Measurements from ENCODE around the gene TBC1D2B.

The TBC1D2B gene

DNA sequence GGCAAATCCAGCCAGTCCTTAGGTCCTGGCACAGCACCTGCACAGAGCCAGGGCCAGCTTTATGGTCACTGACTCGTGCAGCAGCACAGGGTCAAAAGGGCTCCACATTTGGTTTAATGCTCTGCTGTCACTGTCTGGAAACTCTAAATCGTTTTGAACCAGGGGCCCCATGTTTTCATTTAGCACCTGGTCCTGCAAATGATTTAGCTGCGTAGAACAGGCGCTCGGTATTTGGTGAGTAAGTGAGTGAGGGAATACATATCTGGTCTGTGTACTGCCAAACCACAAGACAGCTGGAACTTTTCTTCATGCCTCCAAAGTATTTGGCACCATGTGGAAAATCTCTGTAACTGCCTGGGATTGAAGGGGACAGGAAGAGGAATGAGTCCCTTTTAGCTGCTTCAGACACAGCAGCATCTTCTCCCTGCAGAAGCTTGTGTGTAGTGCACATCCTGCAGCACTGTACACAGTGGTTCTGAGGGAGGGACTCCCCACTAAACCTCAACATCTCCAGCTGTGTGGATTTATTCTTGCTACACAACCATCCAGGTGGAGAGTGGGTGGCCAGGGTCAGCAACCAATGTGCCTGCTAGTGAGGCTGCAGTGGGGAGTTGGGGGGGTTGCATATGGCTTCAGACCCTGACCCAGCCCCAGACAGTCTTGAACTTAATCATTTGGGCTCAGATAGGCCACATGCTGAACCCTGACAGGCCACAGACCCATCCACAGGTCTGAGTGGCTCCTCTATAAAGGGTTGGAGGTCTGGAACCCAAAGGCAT, 15.9 kb upstream of the TBC1D2B start:
- peak; percentile 96 for DNase-seq

DNA sequence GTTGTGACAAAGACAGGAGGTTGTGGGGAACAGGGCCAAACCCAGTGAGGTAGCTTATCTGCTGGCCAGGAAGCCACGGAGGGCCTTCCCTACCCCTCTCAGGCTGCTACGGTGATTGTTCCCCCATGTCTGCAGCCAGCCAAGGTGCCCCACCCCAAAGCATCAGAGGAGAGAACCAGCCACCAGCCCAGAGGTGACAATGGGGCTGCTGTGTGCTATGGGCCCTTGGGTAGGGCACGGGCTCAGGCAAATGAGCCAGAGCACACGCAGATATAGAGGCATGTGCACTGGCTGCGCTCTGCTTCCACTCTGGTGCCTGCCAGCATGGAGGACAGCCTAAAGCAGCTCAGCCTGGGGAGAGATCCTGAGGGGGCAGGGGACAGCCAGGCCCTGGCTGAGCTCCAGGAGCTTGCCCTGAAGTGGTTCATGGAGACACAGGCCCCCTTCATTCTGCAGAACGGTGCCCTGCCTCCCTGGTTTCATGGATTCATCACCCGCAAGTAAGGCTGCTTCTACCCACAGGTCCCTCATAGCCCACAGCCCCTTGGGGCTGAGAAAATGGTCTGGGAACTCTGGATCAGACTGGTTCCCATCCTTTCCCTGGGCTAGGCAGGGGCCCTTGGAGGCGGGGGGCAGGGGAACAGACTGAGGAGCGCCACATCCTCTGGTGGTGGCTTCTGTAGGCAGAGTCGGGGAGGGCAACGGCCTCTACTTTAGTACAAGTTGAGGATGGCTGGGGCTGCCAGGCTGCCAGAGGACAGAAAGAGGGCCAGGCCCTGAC, 14.9 kb upstream of the TBC1D2B start, which contains the start of gene SH2D7:
Gene SH2D7 (plus strand): TSS at position 301 of the 781 bp plus-strand sequence. CDS start 24 bp downstream, at position 325.
- no peak for DNase-seq

DNA sequence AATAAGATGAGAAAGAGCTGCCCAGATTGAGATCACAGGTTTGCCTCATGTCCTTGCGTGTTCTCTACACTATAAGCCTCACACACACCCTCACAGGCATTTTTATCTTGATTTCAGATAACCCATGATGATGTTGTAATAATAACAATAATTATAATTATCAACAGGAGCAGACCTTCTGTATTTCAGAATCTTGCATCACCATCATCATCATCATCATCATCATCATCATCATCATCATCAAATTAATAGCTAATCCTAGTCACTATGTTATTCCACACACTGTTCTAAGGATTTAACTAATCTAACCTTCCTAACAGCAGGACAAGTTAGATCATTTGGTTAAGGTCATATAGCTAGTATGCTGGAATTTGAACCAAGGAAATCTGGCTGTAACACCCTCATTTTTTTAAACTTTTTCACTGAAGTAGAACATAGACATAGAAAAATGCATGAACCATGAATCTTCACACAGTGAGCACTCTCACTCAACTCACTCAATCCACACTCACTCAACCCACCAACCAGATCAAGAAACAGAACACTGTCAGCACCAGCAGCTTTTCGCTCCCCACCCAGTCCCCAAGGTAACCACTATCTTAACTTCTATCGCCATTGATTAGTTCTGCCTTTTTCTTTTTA, 13.0 kb upstream of the TBC1D2B start:
- peak; percentile 54 for DNase-seq

DNA sequence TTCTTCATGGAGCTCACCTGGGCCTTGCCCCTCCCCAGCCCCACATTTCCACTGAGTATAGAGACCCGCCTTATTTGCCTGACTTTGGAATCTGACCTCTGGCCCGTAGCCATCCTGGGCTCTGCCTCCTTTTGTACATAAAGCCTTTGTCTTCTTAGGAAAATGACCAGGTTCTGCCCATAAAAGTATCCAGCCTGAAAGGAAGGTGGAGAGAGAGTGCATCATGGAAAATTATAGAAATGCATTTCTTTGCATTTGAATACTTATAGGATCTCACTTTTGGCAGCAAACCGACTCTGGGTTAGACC, 11.2 kb upstream of the TBC1D2B start:
- DNase-seq = no peak

DNA sequence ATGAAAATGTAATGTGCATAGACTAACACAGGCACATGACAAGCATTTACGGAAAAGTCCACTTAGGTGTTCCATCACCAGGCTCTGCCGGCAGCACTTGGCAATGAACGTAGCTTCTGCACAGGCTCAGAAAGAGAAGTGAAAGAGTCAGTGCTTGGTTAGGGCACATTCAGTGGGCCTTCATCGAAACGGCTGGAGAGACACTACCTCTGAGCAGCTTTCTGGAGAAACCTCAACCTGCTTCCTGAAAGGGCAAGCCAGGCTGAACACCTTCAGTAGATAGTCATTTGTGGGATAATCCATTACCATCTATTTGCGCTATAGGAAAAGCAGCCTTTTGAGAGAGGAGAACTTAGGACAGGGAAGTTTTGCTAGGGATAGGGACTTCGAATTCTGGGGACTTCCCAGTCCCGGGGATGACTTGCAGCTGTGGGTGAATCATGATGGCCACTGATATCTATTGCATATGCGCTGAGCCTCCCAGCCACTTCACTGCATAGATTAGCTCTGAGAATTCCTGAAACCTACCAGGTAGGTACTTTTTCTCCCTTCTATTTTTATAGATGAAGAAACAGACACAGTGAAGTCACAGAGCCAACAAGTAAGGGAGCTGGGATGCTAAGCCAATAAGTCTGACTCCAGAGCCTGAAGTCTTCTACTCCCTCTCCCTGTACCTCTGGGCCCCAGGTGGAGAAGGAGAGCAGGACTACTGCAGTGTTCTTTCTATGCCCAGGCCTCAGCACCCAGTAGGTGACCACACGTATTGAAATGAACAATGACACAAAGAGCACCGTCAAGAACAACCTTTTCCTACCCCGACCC, 10.7 kb upstream of the TBC1D2B start:
- DNase-seq = no peak

DNA sequence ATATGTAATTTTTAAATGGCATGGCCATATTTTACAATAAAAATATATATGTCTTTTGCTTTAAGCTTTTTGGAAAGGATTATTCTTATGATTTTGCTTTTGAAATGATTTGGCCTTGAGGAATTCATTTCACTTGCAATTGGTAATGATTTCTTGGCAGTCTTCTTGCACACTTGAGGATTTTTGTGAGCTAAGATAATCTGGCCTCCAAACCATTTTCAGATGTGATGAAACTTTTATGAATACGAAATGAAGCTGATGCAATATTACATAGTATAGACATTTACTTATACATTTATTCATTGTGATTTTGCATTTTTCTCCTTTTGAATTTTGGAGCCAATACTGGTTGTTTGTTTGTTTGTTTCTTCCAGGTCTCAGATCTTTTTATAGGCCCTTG, 8.4 kb upstream of the TBC1D2B start:
- peak; percentile 96 for DNase-seq

DNA sequence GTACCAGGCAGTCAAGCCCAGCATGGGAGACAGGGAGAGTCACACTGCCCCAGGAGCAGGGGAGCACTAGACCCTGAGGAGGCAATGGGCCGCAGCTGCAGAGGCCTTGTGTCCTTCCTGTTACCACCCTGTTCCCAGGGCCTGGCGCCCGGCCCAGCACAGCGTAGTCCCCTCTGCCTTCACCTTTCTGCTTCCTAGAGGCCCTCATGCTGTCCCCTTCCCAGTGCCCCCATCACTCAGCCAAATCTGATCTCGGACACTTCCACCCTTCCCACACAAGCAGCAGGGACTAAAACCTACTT, 6.9 kb upstream of the TBC1D2B start:
- no peak for DNase-seq

DNA sequence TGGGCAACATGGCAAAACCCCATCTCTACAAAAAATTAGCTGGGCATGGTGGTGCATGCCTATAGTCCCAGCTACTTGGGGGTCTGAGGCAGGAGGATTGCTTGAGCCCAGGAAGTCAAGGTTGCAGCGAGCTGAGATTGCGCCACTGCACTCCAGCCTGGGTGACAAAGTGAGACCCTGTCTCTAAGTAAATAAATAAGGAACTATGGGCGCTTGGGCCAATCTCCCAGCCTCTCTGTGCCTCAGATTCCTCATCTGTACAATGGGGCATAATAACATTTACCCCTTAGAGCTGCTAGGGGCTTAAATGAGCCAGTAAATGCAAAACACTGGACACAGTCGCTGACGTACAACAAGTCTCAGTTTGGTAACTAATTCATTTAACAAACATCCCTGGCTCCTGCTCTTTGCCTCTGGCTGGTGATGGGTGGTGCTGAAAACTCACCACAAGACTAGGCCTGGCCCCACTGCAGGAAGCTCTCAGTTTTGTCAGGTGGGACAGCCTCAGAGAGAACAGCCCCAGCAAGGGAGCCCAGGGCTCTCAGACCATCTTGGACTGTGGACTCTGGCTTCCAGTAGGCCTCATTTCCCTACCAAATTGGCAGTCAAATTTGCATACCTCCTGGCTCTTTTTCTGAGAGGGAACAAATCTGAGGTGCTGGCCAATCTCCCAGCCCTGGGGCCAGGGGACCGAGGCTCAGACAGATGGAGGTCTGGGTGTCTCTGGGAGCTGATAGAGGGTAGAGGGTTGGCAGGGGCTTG, 6.4 kb upstream of the TBC1D2B start:
- DNase-seq = no peak

DNA sequence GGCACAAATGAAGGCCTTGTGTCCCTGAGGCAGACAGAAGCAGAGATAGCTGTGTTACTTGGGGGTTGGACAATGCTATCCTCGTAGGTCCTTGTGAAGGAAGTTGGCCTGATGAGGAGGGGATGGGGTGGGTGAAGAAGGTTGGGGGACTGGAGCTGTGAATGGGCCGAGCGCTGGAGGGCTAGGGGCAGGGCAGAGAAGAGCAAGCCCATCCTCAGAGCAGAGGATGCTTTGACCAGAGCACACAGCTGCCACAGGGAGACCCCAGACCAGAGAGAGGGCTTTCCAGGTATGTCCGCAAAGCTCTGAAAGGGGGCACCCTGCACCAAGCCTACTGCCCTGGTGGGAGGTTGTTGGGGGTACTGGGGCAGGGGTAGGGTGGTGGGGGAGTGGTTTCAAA, 5.7 kb upstream of the TBC1D2B start:
- no peak for DNase-seq

DNA sequence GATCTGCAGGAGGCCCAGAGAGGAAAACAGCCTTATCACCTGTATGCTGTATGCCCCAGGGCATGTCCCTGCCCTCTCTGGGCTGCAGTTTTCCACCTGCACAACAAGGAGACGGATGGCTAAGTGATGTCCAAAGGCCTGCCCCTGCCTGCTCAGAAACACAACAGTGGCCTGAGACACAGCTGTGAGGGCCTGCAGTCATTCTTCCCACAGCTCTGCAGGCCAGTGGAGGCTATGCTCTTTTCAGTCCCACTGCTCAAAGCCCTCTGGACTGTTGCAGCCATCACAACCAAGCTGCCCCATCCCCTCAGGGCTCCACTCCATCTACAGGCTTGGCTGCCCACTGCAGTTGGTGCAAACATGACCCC, 5.2 kb upstream of the TBC1D2B start:
- no peak for DNase-seq

DNA sequence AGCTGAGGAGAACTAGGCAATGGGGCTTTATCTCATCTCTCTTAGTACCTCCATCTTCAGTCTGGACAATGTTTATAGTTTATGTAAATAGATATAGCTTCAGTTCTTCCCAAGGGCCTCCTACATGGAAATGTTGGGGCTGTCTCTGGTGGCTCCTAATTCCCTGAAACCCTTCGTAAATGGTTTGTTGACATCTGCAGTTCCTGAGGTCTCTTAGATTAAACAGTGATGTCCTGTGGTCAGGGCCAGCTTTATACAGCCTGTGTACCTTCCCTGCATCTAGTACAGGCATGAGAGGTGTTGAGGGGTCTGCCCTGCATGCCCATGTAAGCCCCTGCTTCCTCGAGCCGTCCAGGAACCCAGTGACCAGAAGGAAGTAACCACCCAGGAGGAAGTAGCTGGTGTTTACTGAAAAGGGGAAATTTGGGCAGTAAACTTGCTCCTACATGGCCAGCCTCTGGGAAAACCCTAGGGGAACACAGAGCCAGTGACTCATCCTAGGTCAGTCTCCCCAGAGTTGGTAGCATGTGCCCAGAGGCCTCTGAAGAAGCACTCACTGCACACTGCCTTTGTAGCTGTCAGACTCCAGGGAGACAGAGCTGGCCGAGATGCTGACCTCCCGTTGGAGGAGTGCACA, 4.7 kb upstream of the TBC1D2B start:
- DNase-seq = no peak

DNA sequence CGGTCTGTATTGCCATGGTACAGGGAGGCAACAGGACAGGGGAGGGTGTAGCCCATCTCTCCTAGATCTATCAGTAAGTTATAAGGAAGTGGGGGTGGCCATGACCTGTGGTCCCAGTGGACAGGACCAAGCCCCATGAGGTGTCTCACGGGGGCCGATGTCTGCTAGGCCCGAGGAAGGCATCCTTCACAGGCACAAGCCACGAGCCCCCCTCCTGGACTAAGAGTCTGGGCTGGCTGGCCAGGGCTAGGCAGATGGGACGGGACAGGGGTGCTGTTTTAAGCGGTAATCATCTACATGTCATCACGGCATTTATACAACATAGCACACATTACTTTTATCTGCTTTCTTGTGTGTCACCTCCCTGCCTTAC, 2.6 kb upstream of the TBC1D2B start:
- no peak for DNase-seq

DNA sequence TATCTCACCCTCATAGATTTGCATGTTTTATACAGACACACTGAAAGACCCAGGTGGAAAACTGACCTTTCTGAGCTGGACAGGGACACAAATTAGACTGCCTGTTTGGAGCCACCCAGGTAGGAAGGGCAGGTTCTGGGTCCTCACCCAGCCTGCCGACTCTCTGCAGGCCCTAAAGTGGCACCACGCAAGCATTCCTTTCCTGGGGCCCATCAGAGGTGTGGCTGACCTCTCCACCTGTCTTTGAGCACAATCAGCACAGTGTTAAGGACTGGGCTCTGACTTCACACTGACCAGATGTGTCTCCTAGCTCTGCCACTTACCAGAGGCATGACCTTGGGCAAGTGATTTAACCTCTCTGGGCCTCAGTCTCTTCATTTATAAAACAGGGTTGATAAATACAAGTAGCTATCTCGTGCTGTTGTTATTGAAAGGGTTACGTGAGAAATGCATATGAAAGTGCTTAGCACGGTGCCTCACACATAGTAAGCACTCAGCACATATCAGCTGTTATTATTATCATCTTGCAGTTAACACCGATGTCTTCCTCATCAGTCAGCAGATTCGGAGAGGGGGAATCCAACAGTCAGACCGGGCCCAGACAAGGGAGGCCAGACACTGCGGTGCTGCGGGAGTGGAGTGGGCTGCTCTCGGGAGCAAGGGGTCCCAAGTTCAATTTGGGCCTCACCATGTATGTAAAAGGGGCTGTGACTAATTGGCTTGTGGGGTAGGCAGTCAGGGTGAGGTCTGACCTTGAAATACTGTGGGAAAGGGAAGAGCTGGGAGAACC, 2.0 kb upstream of the TBC1D2B start:
- DNase-seq = no peak

DNA sequence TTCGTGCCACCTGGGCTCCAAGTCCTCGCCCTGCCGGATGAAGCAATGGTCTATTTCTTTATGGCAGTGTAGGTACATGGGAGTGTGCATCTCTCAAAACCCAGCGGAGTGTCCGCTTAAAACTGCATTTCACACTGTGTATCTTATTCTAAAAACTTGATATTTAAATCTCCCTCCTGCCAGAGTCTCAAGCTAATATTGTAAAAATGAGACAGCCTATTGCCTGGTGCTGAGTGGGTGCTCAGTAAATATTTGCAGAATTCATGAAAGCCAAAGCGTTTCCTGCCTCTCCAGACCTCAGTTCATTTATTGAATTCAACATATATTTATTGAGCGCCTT, 330 bp upstream of the TBC1D2B start:
- no peak for DNase-seq

DNA sequence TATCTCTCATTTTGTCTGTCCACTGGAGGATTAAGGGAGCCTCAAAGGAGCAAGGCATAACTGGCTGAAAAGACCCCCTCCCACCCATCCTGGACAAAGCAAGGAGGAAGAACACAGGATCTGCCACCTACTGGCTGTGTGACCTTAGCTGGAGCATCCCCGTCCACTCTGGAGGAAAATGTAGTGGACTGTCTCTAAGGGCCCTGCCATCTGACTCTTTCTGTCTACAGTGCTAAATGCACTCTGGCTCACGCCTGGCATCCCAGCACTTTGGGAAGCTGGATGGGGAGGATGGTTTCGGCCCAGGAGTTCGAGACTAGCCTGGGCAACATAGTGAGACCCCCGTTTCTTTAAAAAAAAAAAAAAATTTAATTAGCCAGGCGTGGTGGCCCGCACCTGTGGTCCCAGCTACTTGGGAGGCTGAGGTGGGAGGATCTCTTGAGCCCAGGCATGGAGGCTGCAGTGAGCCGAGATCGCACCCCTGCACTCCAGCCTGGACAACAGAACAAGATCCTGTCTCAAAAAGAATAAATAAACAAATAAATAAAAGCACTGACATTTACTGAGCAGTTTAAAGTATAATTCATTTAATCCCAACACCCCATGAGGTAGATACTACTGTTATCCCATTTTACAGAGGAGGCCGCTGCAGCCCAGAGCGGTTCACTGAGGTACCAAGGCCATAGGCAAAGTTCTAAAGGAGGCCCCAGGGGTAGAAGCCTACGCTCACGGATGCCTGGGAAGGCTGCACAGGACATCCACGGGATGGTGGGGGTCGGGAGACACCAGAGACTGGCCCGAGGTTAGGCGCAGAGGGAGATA, 1.1 kb downstream of the TBC1D2B start:
- DNase-seq = no peak

DNA sequence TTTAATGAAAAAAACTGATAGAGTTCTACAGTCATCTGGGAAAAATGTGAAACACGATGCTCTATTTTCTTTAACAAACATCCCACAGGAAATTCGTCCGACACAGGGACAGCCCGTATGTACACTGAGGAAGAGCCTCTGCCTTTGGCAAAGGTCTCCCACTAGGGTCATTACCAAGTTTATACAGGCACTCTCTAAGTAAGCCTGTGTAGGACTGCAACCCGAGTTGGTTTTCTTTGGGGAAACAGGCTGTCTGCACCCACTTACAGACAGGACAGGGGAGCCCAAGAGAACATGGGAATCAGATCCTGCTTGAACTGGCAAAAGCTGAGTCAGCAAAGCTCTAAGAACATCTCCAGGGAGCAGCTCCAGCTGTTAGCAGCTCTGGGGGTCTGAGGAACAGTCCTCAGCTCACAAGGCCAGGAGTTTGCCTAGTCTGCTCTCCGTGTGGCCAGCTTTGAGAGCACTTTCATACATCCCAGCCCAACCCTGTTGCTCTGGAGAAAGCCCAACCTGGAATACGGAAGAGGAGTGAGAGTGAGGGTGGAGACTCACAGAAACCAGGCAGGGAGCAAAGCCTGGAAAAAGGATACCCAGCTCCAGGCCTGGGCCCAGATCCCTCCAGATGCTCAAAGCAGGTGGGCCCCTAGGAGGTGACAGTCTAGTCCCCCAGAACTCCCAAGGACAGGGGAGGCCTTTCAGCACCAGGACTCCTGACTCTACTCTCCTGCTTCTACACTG, 1.9 kb downstream of the TBC1D2B start:
- DNase-seq = peak; percentile 92

DNA sequence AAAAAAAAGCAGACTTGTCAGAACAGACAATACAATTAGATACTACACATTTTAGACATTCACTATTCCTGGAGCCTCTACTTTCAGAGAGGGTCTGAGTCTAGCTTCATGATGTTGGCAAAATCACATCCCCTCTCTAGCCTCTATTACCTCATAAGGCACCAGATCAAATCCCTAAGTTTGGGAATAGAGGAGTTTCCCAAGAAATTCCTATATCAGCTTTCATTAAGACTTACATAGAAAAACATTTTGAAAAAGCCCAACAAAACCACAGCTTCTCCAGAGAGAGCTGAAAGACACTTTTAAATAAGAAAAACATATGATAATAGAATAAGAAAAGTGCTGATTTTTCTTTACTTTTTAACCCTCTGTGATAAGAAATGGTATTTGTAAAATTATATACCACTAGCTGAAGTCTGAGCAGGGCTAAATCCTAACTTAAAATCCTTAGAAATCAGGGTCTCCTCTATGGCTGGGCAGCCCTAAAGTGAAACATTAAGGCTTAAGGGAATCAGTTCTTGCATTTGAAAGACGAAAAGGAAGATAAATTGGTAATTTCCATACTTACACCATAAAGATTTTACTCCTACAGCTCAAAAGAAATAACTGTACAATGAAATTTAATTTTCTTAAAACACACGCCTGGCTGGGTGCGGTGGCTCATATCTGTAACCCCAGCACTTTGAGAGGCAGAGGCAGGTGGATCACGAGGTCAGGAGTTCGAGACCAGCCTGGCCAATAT, 4.3 kb downstream of the TBC1D2B start:
- no peak for DNase-seq

DNA sequence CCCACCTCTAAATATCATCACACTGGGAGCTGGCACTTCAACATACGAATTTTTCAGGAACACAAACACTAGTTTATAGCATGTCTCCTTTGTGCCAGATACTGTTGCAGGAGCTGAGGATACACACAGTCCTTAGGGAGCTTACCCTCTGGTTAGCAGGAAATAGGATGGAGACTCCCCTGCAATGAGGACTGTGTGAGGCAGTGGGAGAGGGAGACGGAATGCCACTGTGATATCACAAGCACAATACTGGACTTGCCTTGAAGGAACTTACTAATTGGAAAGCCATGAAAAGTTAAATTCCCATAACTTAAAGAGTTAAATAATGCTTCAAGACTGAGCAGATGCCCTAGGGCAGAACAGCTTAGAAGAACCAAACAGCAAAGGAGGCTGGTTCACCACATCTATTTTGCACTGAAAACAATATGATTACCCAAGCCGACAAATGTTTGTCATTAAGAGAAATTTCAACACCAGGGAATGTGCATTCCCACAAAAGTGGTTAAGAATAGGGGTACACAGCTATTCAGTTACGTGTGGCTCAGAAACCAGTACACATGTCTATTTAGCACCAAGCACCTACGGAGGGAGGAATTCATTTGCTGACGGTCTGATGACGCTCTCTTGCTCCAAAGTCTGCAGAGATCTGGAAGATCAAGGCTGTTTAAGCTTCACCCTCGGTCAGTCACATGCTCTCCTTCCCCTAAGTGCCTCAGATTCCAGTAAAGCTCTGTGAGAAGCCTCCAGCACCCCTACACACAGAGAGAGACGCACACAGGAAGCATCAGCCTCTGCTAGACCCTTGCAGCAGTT, 5.2 kb downstream of the TBC1D2B start:
- peak; percentile 62 for DNase-seq
